NB4 (cell line): Measurements from ENCODE around the gene AP3M1.
A peak's percentile ranks its signal among the peaks of the same experiment; 100 is the strongest.

Experiments used
- DNase-seq: peaks from one replicate; pipeline ENCODE4 v3.0.0; 2010; ENCODE audit warnings: low read depth
- H3K4me3 ChIP-seq: one replicate; pipeline ENCODE4 v1.5.1; 2011; ENCODE audit warnings: mild to moderate bottlenecking, low read depth, low read length, moderate library complexity
- CTCF ChIP-seq: IDR thresholded peaks from one replicate; pipeline ENCODE4 v1.5.1; 2012; ENCODE audit warnings: low read depth, low read length
- MAX ChIP-seq: IDR thresholded peaks from 2 replicates; pipeline ENCODE4 v1.6.1; 2011; ENCODE audit warnings: low read depth, low read length
- MYC ChIP-seq: IDR thresholded peaks from 2 replicates; pipeline ENCODE4 v1.6.1; 2011; ENCODE audit warnings: low read depth, low read length
- POLR2A ChIP-seq: IDR thresholded peaks from 2 replicates; pipeline ENCODE4 v1.6.1; 2011; ENCODE audit warnings: mild to moderate bottlenecking; ENCODE audit not compliant: insufficient read length; ENCODE audit errors: extremely low read depth

The AP3M1 gene

GRCh38 chr10:74163319-74164068, 12.9 kb upstream of the AP3M1 start:
- no peak for DNase-seq
- H3K4me3 ChIP-seq, result no peak overlapping the region
- no peak for TF ChIP-seq CTCF
- TF ChIP-seq POLR2A, result no peak
- no peak for TF ChIP-seq MAX
- no peak for TF ChIP-seq MYC

GRCh38 chr10:74160013-74160412, 9.4 kb upstream of the AP3M1 start:
- TF ChIP-seq CTCF (no peak), POLR2A (no peak), MYC (no peak), MAX (no peak)
- DNase-seq, result no peak
- H3K4me3 ChIP-seq, result no peak overlapping the region

GRCh38 chr10:74156919-74157289, 6.3 kb upstream of the AP3M1 start:
- peak; percentile 46 for DNase-seq
- no peak overlapping the region for H3K4me3 ChIP-seq
- no peak for TF ChIP-seq POLR2A

GRCh38 chr10:74153676-74154075, 3.0 kb upstream of the AP3M1 start:
- TF ChIP-seq MYC, result no peak
- peak overlapping the region; percentile 97 for H3K4me3 ChIP-seq
- no peak for DNase-seq

GRCh38 chr10:74153123-74153522, 2.5 kb upstream of the AP3M1 start:
- peak overlapping the region; percentile 97 for H3K4me3 ChIP-seq
- no peak for DNase-seq
- no peak for TF ChIP-seq MYC
- no peak for TF ChIP-seq MAX
- TF ChIP-seq POLR2A, result no peak
- TF ChIP-seq CTCF, result no peak

- TF ChIP-seq POLR2A (no peak), CTCF (no peak), MAX (no peak), MYC (no peak)
- DNase-seq, result peak; percentile 20
- H3K4me3 ChIP-seq, result peak overlapping the region; percentile 97
These were observed 1.5 kb upstream of the AP3M1 start for GRCh38 chr10:74151879-74152722.
